Lower leg skin (tissue), 3 donors: ENCODE data around the gene CH25H.

Source experiments
- POLR2A ChIP-seq, 2 donors: fragments of 450-650 bp; IDR thresholded peaks; one replicate each; pipeline ENCODE4 v1.6.1; 2016 to 2017; ENCODE audit warnings: antibody characterized with exemption in 2 of 2, mild to moderate bottlenecking in 1 of 2, moderate library complexity in 1 of 2
- TF ChIP-seq, protein P1 (sequence below), 3 donors: fragments of 450-650 bp; IDR thresholded peaks; one replicate each; pipeline ENCODE4 v1.5.1; 2016; ENCODE audit warnings: antibody characterized with exemption in 3 of 3, mild to moderate bottlenecking in 3 of 3, moderate library complexity in 2 of 3

DNA sequence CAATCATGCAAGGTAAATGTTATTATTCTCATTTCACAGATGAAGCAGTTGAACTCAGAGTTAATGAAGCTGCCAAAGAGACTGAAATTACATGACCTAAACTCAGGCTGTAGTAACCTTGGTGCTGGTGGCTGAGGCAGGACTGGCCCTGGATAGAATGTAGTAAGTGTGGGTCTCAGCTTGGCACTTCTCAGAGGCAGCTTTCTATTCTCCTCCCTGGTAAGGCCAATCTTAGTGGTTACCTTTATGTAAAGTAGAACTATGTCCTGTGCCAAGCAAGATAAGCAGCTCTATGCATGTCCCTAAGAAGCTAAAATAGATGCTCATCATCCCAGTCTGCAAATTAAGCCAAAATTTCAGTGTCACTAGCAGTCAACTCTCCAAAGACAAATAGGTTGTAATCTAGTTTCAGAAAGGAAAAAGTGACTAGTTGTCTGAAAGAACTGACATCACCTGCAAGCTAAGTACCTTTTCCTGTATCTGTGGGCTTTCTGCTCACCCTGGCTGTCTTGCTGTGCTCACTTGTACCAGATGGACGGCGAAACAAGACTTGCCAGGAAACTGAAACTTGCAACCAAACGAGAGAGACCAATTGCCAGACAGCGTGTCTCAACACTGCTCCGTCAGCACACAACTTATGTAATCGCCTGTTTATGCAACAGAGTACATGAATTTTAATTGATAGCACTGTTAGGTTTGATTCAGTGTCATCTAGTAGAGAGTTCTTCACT is 43.7 kb downstream of the CH25H start:
- TF ChIP-seq, protein P1, sequence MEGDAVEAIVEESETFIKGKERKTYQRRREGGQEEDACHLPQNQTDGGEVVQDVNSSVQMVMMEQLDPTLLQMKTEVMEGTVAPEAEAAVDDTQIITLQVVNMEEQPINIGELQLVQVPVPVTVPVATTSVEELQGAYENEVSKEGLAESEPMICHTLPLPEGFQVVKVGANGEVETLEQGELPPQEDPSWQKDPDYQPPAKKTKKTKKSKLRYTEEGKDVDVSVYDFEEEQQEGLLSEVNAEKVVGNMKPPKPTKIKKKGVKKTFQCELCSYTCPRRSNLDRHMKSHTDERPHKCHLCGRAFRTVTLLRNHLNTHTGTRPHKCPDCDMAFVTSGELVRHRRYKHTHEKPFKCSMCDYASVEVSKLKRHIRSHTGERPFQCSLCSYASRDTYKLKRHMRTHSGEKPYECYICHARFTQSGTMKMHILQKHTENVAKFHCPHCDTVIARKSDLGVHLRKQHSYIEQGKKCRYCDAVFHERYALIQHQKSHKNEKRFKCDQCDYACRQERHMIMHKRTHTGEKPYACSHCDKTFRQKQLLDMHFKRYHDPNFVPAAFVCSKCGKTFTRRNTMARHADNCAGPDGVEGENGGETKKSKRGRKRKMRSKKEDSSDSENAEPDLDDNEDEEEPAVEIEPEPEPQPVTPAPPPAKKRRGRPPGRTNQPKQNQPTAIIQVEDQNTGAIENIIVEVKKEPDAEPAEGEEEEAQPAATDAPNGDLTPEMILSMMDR (IDR thresholded peaks at IDR 0.05): no peak
- no peak for TF ChIP-seq POLR2A (IDR thresholded peaks at IDR 0.05)
